Osteocyte (in vitro differentiated cells): ENCODE measurements around the gene APOL1. TPM values are rescaled to one million over a fixed set of nuclear protein-coding genes. Genes with fewer than 3 reads are reported as not detected.

Experiments
- DNase-seq: peaks from one replicate; pipeline ENCODE4 v3.0.0; 2021; ENCODE audit warnings: mixed read lengths; ENCODE audit not compliant: unreplicated experiment; ENCODE audit errors: extremely low spot score
- H3K27ac Mint-ChIP-seq: one replicate; pipeline ENCODE4 v1.8.0; 2021; ENCODE audit warnings: mild to moderate bottlenecking, mixed read lengths; ENCODE audit not compliant: unreplicated experiment
- H3K27me3 Mint-ChIP-seq: one replicate; pipeline ENCODE4 v1.8.0; 2021; ENCODE audit warnings: mixed read lengths; ENCODE audit not compliant: unreplicated experiment
- H3K36me3 Mint-ChIP-seq: one replicate; pipeline ENCODE4 v1.8.0; 2021; ENCODE audit warnings: mixed read lengths; ENCODE audit not compliant: unreplicated experiment
- H3K4me1 Mint-ChIP-seq: one replicate; pipeline ENCODE4 v1.8.0; 2021; ENCODE audit warnings: mixed read lengths; ENCODE audit not compliant: unreplicated experiment
- H3K4me3 Mint-ChIP-seq: one replicate; pipeline ENCODE4 v1.8.0; 2021; ENCODE audit warnings: mild to moderate bottlenecking, moderate library complexity, mixed read lengths; ENCODE audit not compliant: unreplicated experiment
- H3K9me3 Mint-ChIP-seq: one replicate; pipeline ENCODE4 v1.8.0; 2021; ENCODE audit warnings: mixed read lengths; ENCODE audit not compliant: unreplicated experiment
- CTCF ChIP-seq: fragments of 200-600 bp; sonication (generic); IDR thresholded peaks from 2 replicates; pipeline ENCODE4 v1.5.0; 2021; ENCODE audit warnings: antibody characterized with exemption, mild to moderate bottlenecking, moderate library complexity
- total RNA-seq: library from RNA; stranded (reverse); gene quantifications from 2 replicates; pipeline ENCODE4 v1.2.1, GENCODE V29; 2021

Gene APOL1
- total RNA-seq, 1 donor from 2014 or later = 16.2 TPM

GRCh38 chr22:36299911-36300310 is 47.0 kb downstream of the APOL1 start:
- no peak for TF ChIP-seq CTCF
- Mint-ChIP-seq H3K4me3 (no peak overlapping the region), H3K36me3 (peaks cover 64% of the 10 kb centered on the region), H3K27ac (no peak overlapping the region), H3K9me3 (no peaks in the 10 kb centered on the region), H3K27me3 (no peaks in the 10 kb centered on the region), H3K4me1 (peaks cover 4% of the 10 kb centered on the region)
- no peak for DNase-seq

GRCh38 chr22:36300396-36301212 is 47.7 kb downstream of the APOL1 start:
- H3K27me3 Mint-ChIP-seq = no peaks in the 10 kb centered on the region
- peak overlapping the region; percentile 28 for H3K27ac Mint-ChIP-seq
- no peak for DNase-seq
- H3K4me1 Mint-ChIP-seq = peaks cover 4% of the 10 kb centered on the region
- no peaks in the 10 kb centered on the region for H3K9me3 Mint-ChIP-seq
- TF ChIP-seq CTCF = no peak
- H3K36me3 Mint-ChIP-seq = peaks cover 64% of the 10 kb centered on the region
- no peak overlapping the region for H3K4me3 Mint-ChIP-seq

GRCh38 chr22:36301384-36301828 is 48.5 kb downstream of the APOL1 start:
- H3K27ac Mint-ChIP-seq = peak overlapping the region; percentile 35
- TF ChIP-seq CTCF = peak; percentile 98
- peak; percentile 90 for DNase-seq
- H3K9me3 Mint-ChIP-seq = no peaks in the 10 kb centered on the region
- H3K4me3 Mint-ChIP-seq = no peak overlapping the region
- no peaks in the 10 kb centered on the region for H3K27me3 Mint-ChIP-seq
- H3K4me1 Mint-ChIP-seq = peaks cover 4% of the 10 kb centered on the region
- H3K36me3 Mint-ChIP-seq = peaks cover 61% of the 10 kb centered on the region

DNA sequence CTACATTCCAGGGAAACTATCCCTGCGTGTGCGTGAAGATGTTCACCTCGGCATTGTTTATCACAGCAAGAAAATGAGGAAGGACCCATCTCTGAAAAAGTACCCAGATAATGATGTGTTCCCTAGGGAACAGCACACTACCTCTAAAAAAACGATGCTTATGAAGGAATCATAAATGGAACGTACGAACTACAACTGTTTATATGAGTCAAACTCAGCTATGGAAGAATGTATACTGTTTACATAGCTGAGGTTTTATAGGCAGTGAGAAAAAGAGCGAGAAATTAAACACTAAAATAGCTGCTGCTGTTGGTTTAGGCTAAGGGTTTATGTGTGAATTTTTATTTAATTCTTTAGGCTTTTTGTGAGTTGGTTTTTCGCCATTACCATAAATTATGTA is 48.9 kb downstream of the APOL1 start:
- H3K4me3 Mint-ChIP-seq = no peak overlapping the region
- peaks cover 63% of the 10 kb centered on the region for H3K36me3 Mint-ChIP-seq
- H3K27me3 Mint-ChIP-seq = no peaks in the 10 kb centered on the region
- no peaks in the 10 kb centered on the region for H3K9me3 Mint-ChIP-seq
- DNase-seq = no peak
- TF ChIP-seq CTCF = no peak
- H3K4me1 Mint-ChIP-seq = peaks cover 4% of the 10 kb centered on the region
- H3K27ac Mint-ChIP-seq = peak overlapping the region; percentile 35

GRCh38 chr22:36302439-36303114 is 49.6 kb downstream of the APOL1 start:
- peak overlapping the region; percentile 31 for H3K27ac Mint-ChIP-seq
- no peak overlapping the region for H3K4me3 Mint-ChIP-seq
- H3K9me3 Mint-ChIP-seq = no peaks in the 10 kb centered on the region
- H3K27me3 Mint-ChIP-seq = no peaks in the 10 kb centered on the region
- no peak for DNase-seq
- peaks cover 4% of the 10 kb centered on the region for H3K4me1 Mint-ChIP-seq
- no peak for TF ChIP-seq CTCF
- H3K36me3 Mint-ChIP-seq = peaks cover 63% of the 10 kb centered on the region
